ENCODE data around the gene PA2G4. TPM values are rescaled to one million over a fixed set of nuclear protein-coding genes. Genes with fewer than 3 reads are reported as not detected.

The PA2G4 gene
- total RNA-seq, 1 experiment from 2014 or later, result 406 TPM

- H3K9me3 ChIP-seq (ENCODE audit: low read length), result no peaks in the 10 kb centered on the region
- H3K4me1 ChIP-seq (ENCODE audit: insufficient read depth, low read length), result peaks cover 19% of the 10 kb centered on the region
- TF ChIP-seq EZH2phosphoT487 (IDR thresholded peaks at IDR 0.05; ENCODE audit: borderline replicate concordance, low read length), result no peak
- H3K4me2 ChIP-seq (ENCODE audit: low read length), result peak within 1 kb of the TSS; percentile 93
- H3K4me3 ChIP-seq (ENCODE audit: low read length), result peak within 1 kb of the TSS; percentile 86
- no peaks in the 10 kb centered on the region for H3K27me3 ChIP-seq (ENCODE audit: low read length)
- H3K9me2 ChIP-seq (replicated peaks; ENCODE audit: low read length), result no peaks in the 10 kb centered on the region
- H3K9ac ChIP-seq (ENCODE audit: low read length), result peak within 1 kb of the TSS; percentile 76
- H3K36me3 ChIP-seq (ENCODE audit: low read depth, low read length), result no peaks in the 10 kb centered on the region
- H2AFZ ChIP-seq (ENCODE audit: low read length), result peak within 1 kb of the TSS; percentile 93
- peaks cover 30% of the 10 kb centered on the region for H3K79me2 ChIP-seq (ENCODE audit: low read length)
- POLR2A ChIA-PET (ENCODE audit: unreplicated experiment), result interaction anchor here (0.5 to 0.9 kb wide), 2 partner anchors 24 to 36 kb away, joined by 3 to 4 read pairs; partner anchors contain the start of gene PA2G4
- peak; percentile 89 for DNase-seq
- CTCF ChIA-PET, result interaction anchor here (0.6 to 1.2 kb wide), 3 partner anchors 25 to 250 kb away, joined by 3 to 17 read pairs (median 5); partner anchors contain the start of gene PA2G4
- H4K20me1 ChIP-seq (ENCODE audit: low read length), result no peaks in the 10 kb centered on the region
- intact Hi-C loops (cut with micrococcal nuclease), result loop anchor here (1.0 to 5.0 kb wide), 2 partner anchors 24 to 37 kb away; partner anchors contain the start of genes PA2G4, RPL41 and ZC3H10
- peak; percentile 78 for ATAC-seq
- H3F3A ChIP-seq (ENCODE audit: low read length, unreplicated experiment), result no peaks in the 10 kb centered on the region
- BruUV-seq (replicated peaks), result no TSS peak
- H3K27ac ChIP-seq (ENCODE audit: low read length), result peak within 1 kb of the TSS; percentile 82
These were observed 24.4 kb upstream of the PA2G4 start, which contains the start of gene ERBB3 for GRCh38 chr12:56079723-56080555. TSS of gene ERBB3 (plus strand) at chr12:56080165. CDS start at chr12:56080301, 136 bp downstream.

GRCh38 chr12:56080556-56081138 is 23.7 kb upstream of the PA2G4 start:
- Histone ChIP-seq H4K20me1 (ENCODE audit: low read length) (no peaks in the 10 kb centered on the region), H2AFZ (ENCODE audit: low read length) (peak overlapping the region; percentile 93), H3K9ac (ENCODE audit: low read length) (peak overlapping the region; percentile 76), H3K27ac (ENCODE audit: low read length) (peak overlapping the region; percentile 82), H3K9me3 (ENCODE audit: low read length) (no peaks in the 10 kb centered on the region), H3K4me1 (ENCODE audit: insufficient read depth, low read length) (peaks cover 19% of the 10 kb centered on the region), H3K4me2 (ENCODE audit: low read length) (peak overlapping the region; percentile 93), H3F3A (ENCODE audit: low read length, unreplicated experiment) (no peaks in the 10 kb centered on the region), H3K36me3 (ENCODE audit: low read depth, low read length) (no peaks in the 10 kb centered on the region), H3K27me3 (ENCODE audit: low read length) (no peaks in the 10 kb centered on the region), H3K4me3 (ENCODE audit: low read length) (peak overlapping the region; percentile 86), H3K9me2 (replicated peaks; ENCODE audit: low read length) (no peaks in the 10 kb centered on the region), H3K79me2 (ENCODE audit: low read length) (peaks cover 30% of the 10 kb centered on the region)
- ChIA-PET CTCF (interaction anchor here (0.6 kb wide), 2 partner anchors 251 to 607 kb away, joined by 3 to 12 read pairs; no protein-coding TSS in a partner anchor), POLR2A (ENCODE audit: unreplicated experiment) (interaction anchor here (0.6 kb wide), 2 partner anchors 38 to 352 kb away, joined by 3 to 8 read pairs; partner anchors contain the start of gene ZC3H10)
- ATAC-seq, result no peak
- peak; percentile 35; the same call in 1 of the 2 replicates for TF ChIP-seq CTCF (conservative IDR thresholded peaks at IDR 0.05; ENCODE audit: low read depth, low read length)
- TF ChIP-seq EZH2phosphoT487 (IDR thresholded peaks at IDR 0.05; ENCODE audit: borderline replicate concordance, low read length), result no peak
- no peak for TF ChIP-seq EZH2 (IDR thresholded peaks at IDR 0.05; ENCODE audit: low read length, unreplicated experiment)
- TSS peak; percentile 32 for BruUV-seq (replicated peaks)
- peak; percentile 42 for DNase-seq
- intact Hi-C loops (cut with micrococcal nuclease), result no loop called here

All from PC-3 (cell line).